HG03469 (cell line): ENCODE data around the gene CHST9.
"Not testable (repeated sequence)": the region's sequence is repeated elsewhere in the genome, so short reads cannot be mapped to it uniquely, and the experiment has no call there.

ENCODE experiments used
- ATAC-seq: cut with Tn5 transposase; IDR thresholded peaks from one replicate; pipeline ENCODE4 v1.9.1; 2021; ENCODE audit warnings: mild to moderate bottlenecking, moderate library complexity, moderate number of reproducible peaks; ENCODE audit not compliant: unreplicated experiment

CHST9 gene

GRCh38 chr18:26943906-26944305, 241.2 kb downstream of the CHST9 start:
- ATAC-seq: no peak

DNA sequence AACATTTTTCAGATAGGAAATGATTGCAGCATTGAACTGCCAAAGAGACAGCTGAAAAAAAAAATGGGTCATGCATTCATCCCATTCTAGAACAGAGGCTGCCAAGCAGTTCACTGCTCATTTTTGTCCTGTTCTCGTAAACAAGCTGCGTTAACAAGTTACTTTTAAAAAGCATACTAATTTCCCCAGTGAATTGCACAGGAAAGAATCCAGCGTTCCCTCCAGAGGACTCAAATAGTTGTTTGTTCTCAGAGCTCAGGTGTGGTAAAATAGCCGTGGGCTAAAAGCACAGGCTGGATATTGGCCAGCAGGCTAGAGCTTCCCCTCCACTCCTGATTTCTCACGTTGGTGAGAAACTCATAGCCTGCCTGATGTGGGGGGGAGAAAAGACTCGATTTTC, 243.5 kb downstream of the CHST9 start:
- ATAC-seq: no peak

DNA sequence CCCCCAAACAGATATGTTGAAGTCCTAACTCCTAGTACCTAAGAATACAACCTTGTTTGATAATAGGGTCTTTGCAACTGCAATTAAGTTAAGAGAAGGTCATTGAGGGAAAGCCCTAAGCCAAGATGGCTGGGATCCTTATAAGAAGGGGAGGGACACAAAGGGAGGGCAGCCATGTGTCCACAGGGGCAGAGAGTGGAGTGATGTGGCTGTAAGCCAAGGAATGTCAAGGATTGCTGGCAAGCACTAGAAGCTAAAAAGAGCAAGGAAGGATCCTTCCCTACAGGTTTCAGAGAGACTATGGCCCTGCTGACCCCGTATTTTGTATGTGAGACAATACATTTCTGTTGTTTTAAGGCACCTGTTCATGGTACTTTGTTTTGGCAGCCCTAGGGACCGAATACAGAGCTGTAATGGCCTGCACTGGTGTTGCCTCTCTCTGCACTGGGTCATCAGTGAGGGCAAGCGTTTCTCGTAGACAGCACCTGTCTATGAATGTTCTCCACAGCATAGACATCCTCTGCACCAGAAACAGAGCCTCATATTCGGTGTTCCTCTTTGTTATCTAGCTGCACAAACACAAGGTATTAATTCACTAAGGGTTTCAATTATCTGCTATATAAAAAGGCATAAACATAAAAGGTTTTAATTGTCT, 244.2 kb downstream of the CHST9 start:
- no peak for ATAC-seq

GRCh38 chr18:26931659-26932058, 253.4 kb downstream of the CHST9 start:
- no peak for ATAC-seq

- ATAC-seq: no peak
Measured at GRCh38 chr18:26930630-26931029, 254.5 kb downstream of the CHST9 start.

DNA sequence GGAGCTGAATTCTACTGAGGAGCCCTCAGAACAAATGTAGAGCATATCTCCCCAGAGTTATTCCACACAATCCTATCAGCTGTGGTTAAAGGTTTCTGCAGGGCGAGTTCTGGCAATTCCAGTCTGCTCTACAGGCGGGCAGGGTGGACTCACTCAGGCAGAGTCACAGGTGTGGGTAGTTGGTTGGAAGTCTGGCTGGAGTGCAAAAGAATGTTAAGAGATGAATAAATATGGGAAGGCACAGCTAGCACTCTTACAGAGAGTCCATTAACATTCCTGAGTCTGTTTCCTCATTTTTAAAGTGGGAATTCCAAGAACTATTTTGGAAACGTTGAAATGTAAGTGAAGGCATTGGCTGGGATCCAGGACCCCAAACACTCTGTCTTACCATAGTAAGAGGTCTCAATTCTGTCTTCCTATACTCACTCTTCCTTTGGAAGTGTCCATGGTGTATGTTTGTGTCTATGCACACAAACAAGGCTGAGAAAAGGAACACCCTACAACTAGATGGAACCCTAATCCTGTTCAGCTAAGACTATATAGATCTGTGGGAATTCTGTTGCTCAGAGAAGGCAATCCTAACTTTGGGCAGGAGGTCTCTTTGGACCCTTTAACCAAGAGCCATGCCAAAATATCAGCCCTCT, 256.3 kb downstream of the CHST9 start:
- ATAC-seq: no peak

DNA sequence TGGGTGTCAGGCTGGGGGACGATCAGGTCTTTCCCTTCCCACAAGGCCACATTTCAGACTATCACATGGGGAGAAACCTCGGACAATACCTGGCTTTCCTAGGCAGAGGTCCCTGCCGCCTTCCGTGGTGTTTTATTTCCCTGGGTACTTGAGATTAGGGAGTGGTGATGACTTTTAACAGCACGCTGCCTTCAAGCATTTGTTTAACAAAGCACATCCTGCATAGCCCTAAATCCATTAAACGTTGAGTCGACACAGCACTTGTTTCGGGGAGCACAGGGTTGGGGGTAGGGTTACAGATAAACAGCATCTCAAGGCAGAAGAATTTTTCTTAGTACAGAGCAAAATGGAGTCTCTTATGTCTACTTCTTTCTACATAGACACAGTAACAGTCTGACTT, 257.3 kb downstream of the CHST9 start:
- ATAC-seq: not testable (repeated sequence)

- ATAC-seq: no peak
Measured at GRCh38 chr18:26926066-26926675, 258.9 kb downstream of the CHST9 start.

DNA sequence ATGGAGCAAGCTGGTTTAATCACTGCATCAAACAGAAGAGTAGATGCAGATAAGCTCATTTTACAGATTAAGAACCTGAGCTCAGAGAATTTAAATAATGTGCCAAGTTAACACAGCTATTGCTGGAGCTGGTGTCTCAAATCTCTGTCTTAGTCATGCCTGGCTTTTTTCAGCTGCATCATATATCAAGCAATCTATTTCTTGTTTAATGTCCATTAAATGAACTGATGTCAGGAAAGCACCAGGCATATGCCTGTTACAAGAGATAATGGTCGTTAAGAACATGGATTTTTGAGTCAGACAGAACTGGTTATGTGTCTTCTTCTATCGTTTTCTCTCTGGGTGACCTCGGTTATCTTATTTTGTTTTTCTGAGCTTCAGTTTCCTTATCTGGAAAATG, 259.8 kb downstream of the CHST9 start:
- ATAC-seq: no peak

DNA sequence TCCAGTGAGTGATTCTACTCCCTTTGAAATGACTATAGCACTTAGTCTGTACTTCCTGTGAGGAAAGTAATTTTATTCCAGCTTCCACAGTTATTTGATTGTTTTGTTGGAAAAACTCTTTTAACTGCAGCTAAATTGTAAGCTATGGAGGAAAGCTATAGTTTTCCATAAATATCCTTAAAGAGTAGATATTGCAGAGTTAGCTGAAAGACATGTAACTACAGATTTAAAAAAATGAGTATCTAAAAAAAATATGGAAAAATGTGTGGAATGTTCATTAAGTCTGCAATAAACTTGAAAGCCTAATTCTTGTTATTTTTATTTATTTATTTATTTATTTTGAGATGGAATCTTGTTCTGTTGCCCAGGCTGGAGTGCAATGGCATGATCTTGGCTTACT, 262.8 kb downstream of the CHST9 start:
- no peak for ATAC-seq

- no peak for ATAC-seq
Measured at GRCh38 chr18:26920644-26921043, 264.5 kb downstream of the CHST9 start.

GRCh38 chr18:26919627-26920026, 265.5 kb downstream of the CHST9 start:
- no peak for ATAC-seq

DNA sequence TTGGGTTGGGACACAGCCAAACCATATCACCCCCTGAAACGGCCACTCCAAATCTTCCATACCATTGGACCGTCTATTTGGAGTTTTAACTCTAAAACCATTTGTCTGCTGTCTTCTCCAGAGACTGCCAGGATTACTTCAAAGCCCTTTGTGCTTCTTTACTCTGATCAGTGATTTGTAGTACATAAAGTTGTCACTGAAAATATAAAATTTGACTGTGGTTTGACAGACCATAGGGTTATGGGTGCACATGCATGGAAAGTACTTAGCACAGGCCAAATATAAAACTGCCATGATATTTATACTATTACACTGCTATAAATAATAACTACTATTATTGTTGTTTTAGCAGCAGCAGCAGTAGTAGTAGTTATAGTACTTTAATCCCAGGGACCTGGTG, 265.9 kb downstream of the CHST9 start:
- no peak for ATAC-seq

DNA sequence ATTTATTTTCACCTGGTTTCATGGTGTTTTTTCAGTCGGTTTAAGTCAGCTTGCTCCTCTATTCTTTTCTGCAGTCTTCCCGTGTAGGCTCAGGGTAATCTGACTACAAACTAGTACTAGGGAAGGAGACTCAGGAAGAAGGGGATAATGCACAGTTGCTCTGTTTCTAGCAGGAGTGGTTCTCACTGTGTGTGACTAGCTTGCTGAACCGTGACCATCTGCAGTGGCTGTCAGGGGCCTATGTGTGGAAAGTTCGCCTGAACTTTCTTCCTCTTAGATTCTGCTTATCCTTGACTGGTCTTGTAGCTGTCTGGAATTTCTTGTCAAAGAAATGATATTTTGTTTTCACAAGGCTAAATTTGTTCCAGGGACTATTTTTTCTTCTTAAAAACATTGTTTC, 273.3 kb downstream of the CHST9 start:
- ATAC-seq: peak; percentile 52

DNA sequence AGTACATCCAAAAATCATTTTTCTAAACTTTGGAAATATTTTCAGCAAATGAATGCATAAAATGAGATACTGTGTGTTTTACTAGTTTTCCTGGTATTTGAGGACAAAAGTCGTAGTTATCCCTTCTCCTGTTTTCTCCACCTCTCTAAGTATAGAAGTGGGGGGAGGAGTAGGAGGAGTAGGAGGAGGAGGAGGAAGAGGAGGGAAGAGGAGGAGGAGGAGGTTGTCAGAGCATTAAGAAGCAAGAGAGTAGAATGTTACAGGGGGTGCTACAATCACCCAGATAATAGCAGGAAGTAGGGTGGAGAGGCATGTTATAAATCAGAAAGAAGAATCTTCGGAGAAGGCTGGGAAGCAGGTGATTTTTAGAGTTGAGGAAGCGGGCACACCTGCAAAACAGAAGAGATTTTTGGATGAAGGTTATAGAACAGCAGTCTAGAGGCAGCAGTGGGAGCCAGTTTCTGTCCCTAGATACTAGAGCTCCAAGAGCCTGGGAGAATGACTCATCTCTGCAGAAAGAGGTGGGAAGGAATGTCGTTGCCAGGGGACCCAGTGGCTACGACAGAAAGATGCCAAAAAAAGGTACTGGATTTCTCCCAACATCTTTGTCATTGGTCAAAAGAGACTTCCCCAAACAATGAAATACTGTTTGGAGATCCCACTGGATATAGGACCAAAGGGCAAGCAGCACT, 275.4 kb downstream of the CHST9 start:
- no peak for ATAC-seq

DNA sequence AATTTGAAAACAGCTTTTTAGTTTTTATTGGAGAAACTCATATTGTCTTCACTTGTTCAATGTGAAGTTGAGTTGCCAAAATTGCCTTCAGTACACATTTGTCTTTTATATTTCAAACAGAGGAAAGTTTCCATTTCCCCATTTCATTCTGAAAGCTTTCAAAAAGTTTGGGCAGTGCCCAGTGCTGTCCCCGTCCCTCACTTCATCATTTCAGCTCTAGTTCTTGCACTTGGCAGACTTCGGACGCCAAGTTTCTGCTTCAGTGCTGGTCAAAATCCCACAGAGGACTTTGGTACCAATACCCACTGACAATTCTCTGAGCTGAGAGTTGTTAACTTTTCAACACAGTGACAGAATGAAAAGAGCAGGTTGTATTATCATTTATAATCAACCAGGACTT, 276.2 kb downstream of the CHST9 start:
- ATAC-seq: no peak

DNA sequence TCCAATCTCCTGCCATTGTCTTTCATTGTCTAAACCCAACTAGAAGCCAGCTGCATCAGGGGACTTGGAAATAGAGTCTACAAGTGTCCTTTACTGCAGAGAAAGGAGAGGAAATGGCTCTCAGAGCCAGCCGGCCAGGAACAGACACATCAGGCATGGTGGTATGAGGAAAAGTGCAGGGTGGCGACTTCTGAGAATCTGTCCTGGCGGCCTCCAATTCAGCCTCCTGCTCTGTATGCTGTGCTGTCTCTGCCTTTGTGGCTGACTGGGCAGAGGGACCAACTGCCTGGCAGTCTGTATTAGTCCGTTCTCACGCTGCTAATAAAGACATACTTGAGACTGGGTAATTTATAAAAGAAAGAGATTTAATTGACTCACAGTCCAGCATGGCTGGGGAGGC, 282.8 kb downstream of the CHST9 start:
- ATAC-seq: no peak

DNA sequence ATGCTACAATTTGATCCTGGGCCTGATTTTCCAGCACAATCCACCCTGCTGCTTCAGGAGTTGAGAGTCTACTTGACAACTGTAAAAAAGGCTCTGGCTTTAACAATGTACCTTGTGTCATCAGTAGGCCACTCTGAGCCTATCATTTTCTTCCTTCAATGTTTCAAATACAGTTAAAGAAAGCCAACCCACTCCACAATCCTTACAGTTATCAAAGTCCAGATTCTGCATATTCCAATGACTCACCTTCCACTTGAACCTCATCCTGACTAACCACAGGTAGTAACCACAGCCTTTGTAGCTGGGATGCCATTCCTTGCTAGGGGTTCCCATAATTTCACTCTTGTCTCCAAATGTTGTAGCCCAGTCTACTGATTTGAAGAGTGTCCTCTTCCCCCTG, 284.1 kb downstream of the CHST9 start:
- no peak for ATAC-seq

- ATAC-seq: no peak
Measured at GRCh38 chr18:26894426-26894825, 290.7 kb downstream of the CHST9 start.

GRCh38 chr18:26893996-26894395, 291.1 kb downstream of the CHST9 start:
- ATAC-seq: no peak

GRCh38 chr18:26888259-26888658, 296.8 kb downstream of the CHST9 start:
- no peak for ATAC-seq
